ENCODE results near the gene DPP6.

- TF ChIP-seq CTCF (conservative IDR thresholded peaks at IDR 0.05): no peak
- TF ChIP-seq EZH2 (IDR thresholded peaks at IDR 0.05; ENCODE audit: low read depth): no peak
Observed at GRCh38 chr7:154911411-154911810, 859.2 kb downstream of the DPP6 start.
